GM10266 (cell line): ENCODE results near the gene PLCG1.

Experiments used
- DNase-seq: peaks from one replicate; pipeline ENCODE4 v3.0.0; 2012; ENCODE audit errors: extremely low spot score
- CTCF ChIP-seq: IDR thresholded peaks from 2 replicates; pipeline ENCODE4 v1.5.1; 2012; ENCODE audit warnings: mild to moderate bottlenecking, low read depth; ENCODE audit not compliant: control insufficient read depth, insufficient read depth; ENCODE audit errors: missing control alignments

The PLCG1 gene

GRCh38 chr20:41158082-41158625, 20.8 kb downstream of the PLCG1 start:
- no peak for DNase-seq
- no peak for TF ChIP-seq CTCF

- DNase-seq, result no peak
- no peak for TF ChIP-seq CTCF
Observed at GRCh38 chr20:41159547-41159946, 22.2 kb downstream of the PLCG1 start.

GRCh38 chr20:41160686-41161085, 23.3 kb downstream of the PLCG1 start:
- DNase-seq, result no peak

GRCh38 chr20:41161886-41162285, 24.5 kb downstream of the PLCG1 start:
- TF ChIP-seq CTCF, result no peak
- no peak for DNase-seq

More at GRCh38 chr20:41160686-41161085, 23.3 kb downstream of the PLCG1 start:
- TF ChIP-seq CTCF, result no peak

GRCh38 chr20:41162396-41162795, 25.1 kb downstream of the PLCG1 start:
- no peak for TF ChIP-seq CTCF
- no peak for DNase-seq

GRCh38 chr20:41163821-41164220, 26.5 kb downstream of the PLCG1 start:
- TF ChIP-seq CTCF, result no peak

GRCh38 chr20:41165001-41165882, 27.9 kb downstream of the PLCG1 start:
- no peak for DNase-seq
- TF ChIP-seq CTCF, result no peak

More at GRCh38 chr20:41163821-41164220, 26.5 kb downstream of the PLCG1 start:
- no peak for DNase-seq
